Ovary (tissue), 3 donors: ENCODE results near the gene SBNO1.

Experiments used
- EP300 ChIP-seq: sonication (generic); formaldehyde crosslinking; IDR thresholded peaks from one replicate; pipeline ENCODE4 v1.6.1; 2017; ENCODE audit warnings: antibody characterized with exemption
- POLR2A ChIP-seq: fragments of 450-650 bp; IDR thresholded peaks from one replicate; pipeline ENCODE4 v1.6.1; 2017; ENCODE audit warnings: antibody characterized with exemption, mild to moderate bottlenecking, moderate library complexity
- TF ChIP-seq, protein P1 (sequence below), 3 donors: fragments of 450-650 bp in 2 of 3; fragments of 200-600 bp in 1 of 3; IDR thresholded peaks; one replicate each; pipeline versions ENCODE4 v1.5.1 to v1.8.0; 2016 to 2022; ENCODE audit warnings: antibody characterized with exemption in 3 of 3, mild to moderate bottlenecking in 1 of 3
- donor health status: DM: no; HTN: no; CAD: no.

DNA sequence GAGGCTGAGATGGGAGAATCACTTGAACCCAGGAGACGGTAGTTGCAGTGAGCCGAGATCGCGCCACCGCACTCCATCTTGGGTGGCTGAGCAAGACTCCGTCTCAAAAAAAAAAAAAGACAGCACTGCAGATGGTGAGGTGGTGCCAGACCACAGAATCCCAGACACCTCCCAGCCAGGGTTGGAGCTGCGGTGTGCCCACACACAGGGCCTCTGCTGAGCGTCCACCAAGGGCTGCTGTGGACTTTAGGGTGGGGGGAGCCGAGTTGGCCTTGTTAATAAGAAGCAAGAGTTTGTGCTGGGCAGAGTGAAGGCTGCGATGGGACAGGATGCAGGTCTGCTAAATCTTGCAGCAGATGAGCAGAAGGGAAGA lies 33.5 kb upstream of the SBNO1 start:
- TF ChIP-seq POLR2A (no peak), EP300 (no peak)
- TF ChIP-seq, protein P1, sequence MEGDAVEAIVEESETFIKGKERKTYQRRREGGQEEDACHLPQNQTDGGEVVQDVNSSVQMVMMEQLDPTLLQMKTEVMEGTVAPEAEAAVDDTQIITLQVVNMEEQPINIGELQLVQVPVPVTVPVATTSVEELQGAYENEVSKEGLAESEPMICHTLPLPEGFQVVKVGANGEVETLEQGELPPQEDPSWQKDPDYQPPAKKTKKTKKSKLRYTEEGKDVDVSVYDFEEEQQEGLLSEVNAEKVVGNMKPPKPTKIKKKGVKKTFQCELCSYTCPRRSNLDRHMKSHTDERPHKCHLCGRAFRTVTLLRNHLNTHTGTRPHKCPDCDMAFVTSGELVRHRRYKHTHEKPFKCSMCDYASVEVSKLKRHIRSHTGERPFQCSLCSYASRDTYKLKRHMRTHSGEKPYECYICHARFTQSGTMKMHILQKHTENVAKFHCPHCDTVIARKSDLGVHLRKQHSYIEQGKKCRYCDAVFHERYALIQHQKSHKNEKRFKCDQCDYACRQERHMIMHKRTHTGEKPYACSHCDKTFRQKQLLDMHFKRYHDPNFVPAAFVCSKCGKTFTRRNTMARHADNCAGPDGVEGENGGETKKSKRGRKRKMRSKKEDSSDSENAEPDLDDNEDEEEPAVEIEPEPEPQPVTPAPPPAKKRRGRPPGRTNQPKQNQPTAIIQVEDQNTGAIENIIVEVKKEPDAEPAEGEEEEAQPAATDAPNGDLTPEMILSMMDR (IDR thresholded peaks at IDR 0.05), result no peak
